Measurements from ENCODE around the gene FCHSD2.

- TF ChIP-seq JUN (IDR thresholded peaks at IDR 0.05; ENCODE audit: borderline replicate concordance, insufficient read depth, insufficient read length, low read depth) = no peak
- TF ChIP-seq CTCF (IDR thresholded peaks at IDR 0.05; ENCODE audit: extremely low read depth in 1 of 2, insufficient read depth in 1 of 2, low read depth in 1 of 2, low read length in 2 of 2) = no peak
- no peak for TF ChIP-seq POLR2AphosphoS5 (IDR thresholded peaks at IDR 0.05; ENCODE audit: insufficient read depth, low read depth, low read length)
- no peak for TF ChIP-seq EZH2 (IDR thresholded peaks at IDR 0.05; ENCODE audit: borderline replicate concordance, low read depth, low read length, severe bottlenecking)
- TF ChIP-seq POLR2A (IDR thresholded peaks at IDR 0.05; ENCODE audit: low read depth, low read length) = no peak
- TF ChIP-seq MAX (IDR thresholded peaks at IDR 0.05; ENCODE audit: insufficient read depth, insufficient read length) = no peak
Observed at GRCh38 chr11:73087730-73088129, 54.4 kb downstream of the FCHSD2 start.

Data from endothelial cell of umbilical vein (primary cell).